HCT116 (cell line): ENCODE measurements around the gene CATSPERD. TPM values are rescaled to one million over a fixed set of nuclear protein-coding genes. Genes with fewer than 3 reads are reported as not detected.

ENCODE experiments used
- ATAC-seq: fragments of 200-7000 bp; cut with Tn5 transposase; 2 replicates; pipeline ENCODE4 v1.9.1; 2020; ENCODE audit warnings: mild to moderate bottlenecking, moderate library complexity
- BruUV-seq: library from RNA; stranded (reverse); fragments of 400-500 nt; replicated peaks from 2 replicates; lab custom pipeline; 2021; lab: Mats Ljungman, UMichigan
- CTCF ChIA-PET: fragments of 300-600 bp; sonication (Branson Sonifier 250); formaldehyde crosslinking; loops from one replicate; lab custom pipeline; 2021; ENCODE audit warnings: antibody characterized with exemption; lab: Charles Lee
- POLR2A ChIA-PET: fragments of 300-600, 350-600 bp; sonication (Branson Sonifier 250); formaldehyde crosslinking; loops from one replicate; lab custom pipeline; 2021; ENCODE audit warnings: antibody characterized with exemption; lab: Charles Lee
- RAD21 ChIA-PET, 2 experiments: fragments of 300-600 bp; sonication (Branson Sonifier 250); formaldehyde crosslinking; loops; one replicate each; lab custom pipeline; 2023; ENCODE audit warnings: low total read pairs in 2 of 2; ENCODE audit not compliant: uncharacterized antibody in 2 of 2, unreplicated experiment in 2 of 2, low non-redundant PET in 1 of 2; lab: Charles Lee
- DNase-seq: peaks from one replicate; pipeline ENCODE4 v3.0.0-alpha.2; 2010; ENCODE audit warnings: low read depth, low spot score
- H2AFZ ChIP-seq: fragments of 200-600 bp; shearing (Covaris generic), sonication (generic); 2 replicates; pipeline ENCODE4 v1.6.1; 2017; ENCODE audit warnings: low read depth, mixed run types, mixed read lengths, antibody characterized with exemption, low read length; ENCODE audit not compliant: poor library complexity, severe bottlenecking
- H3K27ac ChIP-seq: 2 replicates; pipeline ENCODE4 v1.5.1; 2012; ENCODE audit warnings: low read depth, low read length
- H3K27me3 ChIP-seq: fragments of 200-600 bp; sonication (generic); 2 replicates; pipeline ENCODE4 v1.6.1; 2016; ENCODE audit warnings: mixed run types, low read length, mixed read lengths; ENCODE audit not compliant: insufficient read depth
- H3K36me3 ChIP-seq, 2 experiments: fragments of 200-500 bp in 1 of 2; fragments of 200-600 bp in 1 of 2; sonication (Bioruptor generic) in 1 of 2; sonication (generic) in 1 of 2; 2 replicates each; pipeline versions ENCODE4 v1.5.1 to v1.6.1; 2014 to 2016; ENCODE audit warnings: low read length in 2 of 2, inconsistent platforms in 1 of 2, mixed read lengths in 1 of 2, mixed run types in 1 of 2; ENCODE audit not compliant: insufficient read depth in 2 of 2, control insufficient read depth in 1 of 2
- H3K4me1 ChIP-seq, 2 experiments: fragments of 200-600 bp in 1 of 2; sonication (generic) in 1 of 2; 2 replicates each; pipeline versions ENCODE4 v1.5.1 to v1.6.1; 2012 to 2017; ENCODE audit warnings: low read length in 2 of 2, inconsistent platforms in 1 of 2, mild to moderate bottlenecking in 1 of 2, mixed read lengths in 1 of 2, mixed run types in 1 of 2, moderate library complexity in 1 of 2; ENCODE audit not compliant: insufficient read depth in 2 of 2, control insufficient read depth in 1 of 2
- H3K4me2 ChIP-seq: fragments of 200-600 bp; sonication (generic); 2 replicates; pipeline ENCODE4 v1.6.1; 2017; ENCODE audit warnings: mixed run types, low read length, mixed read lengths
- H3K4me3 ChIP-seq, 2 experiments: fragments of 200-600 bp in 1 of 2; sonication (generic) in 1 of 2; replicated peaks in 1 of 2; 2 replicates each; pipeline ENCODE4 v1.5.1; 2011 to 2016; ENCODE audit warnings: low read length in 2 of 2, control low read depth in 1 of 2, low read depth in 1 of 2, mild to moderate bottlenecking in 1 of 2, mixed read lengths in 1 of 2, mixed run types in 1 of 2
- H3K79me2 ChIP-seq: fragments of 200-600 bp; sonication (generic); 2 replicates; pipeline ENCODE4 v1.6.1; 2017; ENCODE audit warnings: mild to moderate bottlenecking, mixed run types, low read length, moderate library complexity, mixed read lengths; ENCODE audit not compliant: insufficient read depth
- H3K9ac ChIP-seq: fragments of 200-600 bp; sonication (generic); 2 replicates; pipeline ENCODE4 v1.6.1; 2016; ENCODE audit warnings: low read length, mixed read lengths
- H3K9me2 ChIP-seq: fragments of 200-600 bp; sonication (generic), shearing (Covaris generic); 2 replicates; pipeline ENCODE4 v1.6.1; 2017; ENCODE audit warnings: mixed run types, mild to moderate bottlenecking, moderate library complexity; ENCODE audit not compliant: insufficient read depth
- H3K9me3 ChIP-seq, 2 experiments: fragments of 200-500 bp in 1 of 2; fragments of 200-600 bp in 1 of 2; sonication (Bioruptor generic) in 1 of 2; sonication (generic) in 1 of 2; 2 replicates each; pipeline ENCODE4 v1.6.1; 2014 to 2017; ENCODE audit warnings: low read length in 2 of 2, mixed read lengths in 2 of 2, inconsistent platforms in 1 of 2, low read depth in 1 of 2, mild to moderate bottlenecking in 1 of 2, mixed run types in 1 of 2, moderate library complexity in 1 of 2; ENCODE audit not compliant: control insufficient read depth in 1 of 2, insufficient read depth in 1 of 2
- H4K20me1 ChIP-seq: fragments of 200-600 bp; sonication (generic), shearing (Covaris generic); 2 replicates; pipeline ENCODE4 v1.6.1; 2017; ENCODE audit warnings: mixed run types, mild to moderate bottlenecking, moderate library complexity; ENCODE audit not compliant: insufficient read depth
- CEBPB ChIP-seq: IDR thresholded peaks from 2 replicates; pipeline ENCODE4 v1.6.1; 2012; ENCODE audit warnings: low read depth
- ELF1 ChIP-seq: IDR thresholded peaks from 2 replicates; pipeline ENCODE4 v1.6.1; 2012; ENCODE audit warnings: low read depth, borderline replicate concordance
- EZH2phosphoT487 ChIP-seq: fragments of 200-600 bp; IDR thresholded peaks from 2 replicates; pipeline ENCODE4 v1.6.1; 2018; ENCODE audit warnings: antibody characterized with exemption, borderline replicate concordance
- FOSL1 ChIP-seq: IDR thresholded peaks from 2 replicates; pipeline ENCODE4 v1.6.1; 2012; ENCODE audit warnings: low read depth
- JUND ChIP-seq: IDR thresholded peaks from 2 replicates; pipeline ENCODE4 v1.6.1; 2012
- RAD21 ChIP-seq: IDR thresholded peaks from 2 replicates; pipeline ENCODE4 v1.6.1; 2012; ENCODE audit warnings: low read depth, mild to moderate bottlenecking
- SIN3A ChIP-seq: IDR thresholded peaks from 2 replicates; pipeline ENCODE4 v1.6.1; 2012; ENCODE audit warnings: low read depth
- SP1 ChIP-seq: IDR thresholded peaks from 2 replicates; pipeline ENCODE4 v1.6.1; 2012; ENCODE audit warnings: low read depth
- SRF ChIP-seq: IDR thresholded peaks from 2 replicates; pipeline ENCODE4 v1.6.1; 2012; ENCODE audit warnings: low read depth
- TCF7L2 ChIP-seq: IDR thresholded peaks from 2 replicates; pipeline ENCODE4 v1.7.0; 2011; ENCODE audit warnings: borderline replicate concordance, inconsistent platforms; ENCODE audit not compliant: insufficient read depth, insufficient read length; ENCODE audit errors: extremely low read depth
- YY1 ChIP-seq: IDR thresholded peaks from 2 replicates; pipeline ENCODE4 v1.6.1; 2011; ENCODE audit warnings: low read length, low read depth, moderate library complexity, mild to moderate bottlenecking; ENCODE audit not compliant: insufficient replicate concordance; ENCODE audit errors: extremely low read depth
- ZFX ChIP-seq: fragments of 450-650 bp; IDR thresholded peaks from 2 replicates; pipeline ENCODE4 v1.6.1; 2017
- ZNF274 ChIP-seq: fragments of 200-500 bp; sonication (Bioruptor generic); IDR thresholded peaks from 2 replicates; pipeline ENCODE4 v1.6.1; 2014; ENCODE audit warnings: mild to moderate bottlenecking, low read depth, low read length, inconsistent platforms
- intact Hi-C: fragments of 100-400 bp; cut with micrococcal nuclease; formaldehyde crosslinking; loops from 2 replicates; pipeline ENCODE4 v1.10.0; 2022
- total RNA-seq: library from RNA; stranded (reverse); gene quantifications from one replicate; pipeline ENCODE4 v1.2.1, GENCODE V29; 2021; ENCODE audit not compliant: unreplicated experiment
- TF ChIP-seq, protein P1 (sequence below): IDR thresholded peaks from 2 replicates; pipeline ENCODE4 v1.6.1; 2012
- TF ChIP-seq, protein P2 (sequence below): IDR thresholded peaks from 2 replicates; pipeline ENCODE4 v1.6.1; 2012
- TF ChIP-seq, protein P3 (sequence below): IDR thresholded peaks from 2 replicates; pipeline ENCODE4 v1.6.1; 2011; ENCODE audit warnings: mild to moderate bottlenecking, low read length, moderate library complexity; ENCODE audit not compliant: insufficient replicate concordance; ENCODE audit errors: extremely low read depth
- TF ChIP-seq, protein P4 (sequence below): IDR thresholded peaks from 2 replicates; pipeline ENCODE4 v1.6.1; 2012; ENCODE audit warnings: low read depth

CATSPERD gene
- total RNA-seq, 1 experiment from 2014 or later, result not detected

DNA sequence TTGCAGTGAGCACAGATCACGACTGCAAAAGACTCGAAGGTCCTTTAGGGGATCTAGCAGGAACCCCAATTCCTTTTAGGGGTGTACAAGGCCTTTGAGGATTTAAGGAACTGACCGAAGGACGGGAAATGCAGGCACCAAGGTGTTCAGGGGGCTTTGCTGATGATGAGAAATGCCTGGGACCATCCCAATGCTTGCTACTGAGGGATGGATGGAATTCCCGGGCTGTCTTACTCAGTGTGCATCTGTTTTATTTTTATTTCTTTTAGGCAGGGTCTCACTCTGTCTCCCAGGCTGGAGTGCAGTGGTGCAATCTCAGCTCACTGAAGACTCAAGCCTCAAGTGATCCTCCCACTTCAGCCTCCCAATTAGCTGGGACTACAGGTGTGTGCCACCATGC, 52.8 kb downstream of the CATSPERD start:
- Histone ChIP-seq H3K4me2 (peak overlapping the region; percentile 51; the same call in 1 of the 2 replicates), H4K20me1 (no peaks in the 10 kb centered on the region), H3K36me3 (no peaks in the 10 kb centered on the region), H3K79me2 (no peaks in the 10 kb centered on the region), H3K9me2 (no peaks in the 10 kb centered on the region), H3K9me3 (no peaks in the 10 kb centered on the region), H2AFZ (peak overlapping the region; percentile 84), H3K27me3 (no peaks in the 10 kb centered on the region), H3K27ac (no peak overlapping the region), H3K9ac (no peak overlapping the region), H3K4me1 (peaks cover 0 to 11% of the 10 kb centered on the region in 2 experiments; a peak in 3 of 4 replicates), H3K4me3 (no peak overlapping the region)
- CTCF ChIA-PET, result interaction anchor here (1.8 to 3.1 kb wide), 3 partner anchors 21 to 249 kb away, joined by 7 to 20 read pairs (median 8); no protein-coding TSS in a partner anchor
- RAD21 ChIA-PET, result interaction anchor here in 1 of 2 experiments (0.7 kb wide), 1 partner anchor 214 kb away, joined by 3 read pairs; no protein-coding TSS in a partner anchor
- intact Hi-C loops, result loop anchor here (1.0 to 2.0 kb wide), 2 partner anchors 18 to 249 kb away; partner anchors contain the start of gene DUS3L
- no TSS peak for BruUV-seq
- no peak for DNase-seq
- peak; percentile 33 for ATAC-seq
- TF ChIP-seq, protein P1, sequence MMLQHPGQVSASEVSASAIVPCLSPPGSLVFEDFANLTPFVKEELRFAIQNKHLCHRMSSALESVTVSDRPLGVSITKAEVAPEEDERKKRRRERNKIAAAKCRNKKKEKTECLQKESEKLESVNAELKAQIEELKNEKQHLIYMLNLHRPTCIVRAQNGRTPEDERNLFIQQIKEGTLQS, result no peak
- TF ChIP-seq FOSL1, result no peak
- TF ChIP-seq ZFX, result no peak
- TF ChIP-seq, protein P2, sequence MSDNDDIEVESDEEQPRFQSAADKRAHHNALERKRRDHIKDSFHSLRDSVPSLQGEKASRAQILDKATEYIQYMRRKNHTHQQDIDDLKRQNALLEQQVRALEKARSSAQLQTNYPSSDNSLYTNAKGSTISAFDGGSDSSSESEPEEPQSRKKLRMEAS, result no peak
- TF ChIP-seq RAD21, result no peak
- TF ChIP-seq TCF7L2, result no peak
- TF ChIP-seq YY1, result no peak
- no peak for TF ChIP-seq SP1
- no peak for TF ChIP-seq ELF1
- no peak for TF ChIP-seq SIN3A
- TF ChIP-seq, protein P3, sequence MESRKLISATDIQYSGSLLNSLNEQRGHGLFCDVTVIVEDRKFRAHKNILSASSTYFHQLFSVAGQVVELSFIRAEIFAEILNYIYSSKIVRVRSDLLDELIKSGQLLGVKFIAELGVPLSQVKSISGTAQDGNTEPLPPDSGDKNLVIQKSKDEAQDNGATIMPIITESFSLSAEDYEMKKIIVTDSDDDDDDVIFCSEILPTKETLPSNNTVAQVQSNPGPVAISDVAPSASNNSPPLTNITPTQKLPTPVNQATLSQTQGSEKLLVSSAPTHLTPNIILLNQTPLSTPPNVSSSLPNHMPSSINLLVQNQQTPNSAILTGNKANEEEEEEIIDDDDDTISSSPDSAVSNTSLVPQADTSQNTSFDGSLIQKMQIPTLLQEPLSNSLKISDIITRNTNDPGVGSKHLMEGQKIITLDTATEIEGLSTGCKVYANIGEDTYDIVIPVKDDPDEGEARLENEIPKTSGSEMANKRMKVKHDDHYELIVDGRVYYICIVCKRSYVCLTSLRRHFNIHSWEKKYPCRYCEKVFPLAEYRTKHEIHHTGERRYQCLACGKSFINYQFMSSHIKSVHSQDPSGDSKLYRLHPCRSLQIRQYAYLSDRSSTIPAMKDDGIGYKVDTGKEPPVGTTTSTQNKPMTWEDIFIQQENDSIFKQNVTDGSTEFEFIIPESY, result no peak
- TF ChIP-seq JUND, result no peak
- TF ChIP-seq, protein P4, sequence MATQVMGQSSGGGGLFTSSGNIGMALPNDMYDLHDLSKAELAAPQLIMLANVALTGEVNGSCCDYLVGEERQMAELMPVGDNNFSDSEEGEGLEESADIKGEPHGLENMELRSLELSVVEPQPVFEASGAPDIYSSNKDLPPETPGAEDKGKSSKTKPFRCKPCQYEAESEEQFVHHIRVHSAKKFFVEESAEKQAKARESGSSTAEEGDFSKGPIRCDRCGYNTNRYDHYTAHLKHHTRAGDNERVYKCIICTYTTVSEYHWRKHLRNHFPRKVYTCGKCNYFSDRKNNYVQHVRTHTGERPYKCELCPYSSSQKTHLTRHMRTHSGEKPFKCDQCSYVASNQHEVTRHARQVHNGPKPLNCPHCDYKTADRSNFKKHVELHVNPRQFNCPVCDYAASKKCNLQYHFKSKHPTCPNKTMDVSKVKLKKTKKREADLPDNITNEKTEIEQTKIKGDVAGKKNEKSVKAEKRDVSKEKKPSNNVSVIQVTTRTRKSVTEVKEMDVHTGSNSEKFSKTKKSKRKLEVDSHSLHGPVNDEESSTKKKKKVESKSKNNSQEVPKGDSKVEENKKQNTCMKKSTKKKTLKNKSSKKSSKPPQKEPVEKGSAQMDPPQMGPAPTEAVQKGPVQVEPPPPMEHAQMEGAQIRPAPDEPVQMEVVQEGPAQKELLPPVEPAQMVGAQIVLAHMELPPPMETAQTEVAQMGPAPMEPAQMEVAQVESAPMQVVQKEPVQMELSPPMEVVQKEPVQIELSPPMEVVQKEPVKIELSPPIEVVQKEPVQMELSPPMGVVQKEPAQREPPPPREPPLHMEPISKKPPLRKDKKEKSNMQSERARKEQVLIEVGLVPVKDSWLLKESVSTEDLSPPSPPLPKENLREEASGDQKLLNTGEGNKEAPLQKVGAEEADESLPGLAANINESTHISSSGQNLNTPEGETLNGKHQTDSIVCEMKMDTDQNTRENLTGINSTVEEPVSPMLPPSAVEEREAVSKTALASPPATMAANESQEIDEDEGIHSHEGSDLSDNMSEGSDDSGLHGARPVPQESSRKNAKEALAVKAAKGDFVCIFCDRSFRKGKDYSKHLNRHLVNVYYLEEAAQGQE, result no peak
- no peak for TF ChIP-seq SRF
- no peak for TF ChIP-seq CEBPB
- TF ChIP-seq ZNF274, result no peak
- TF ChIP-seq EZH2phosphoT487, result no peak
- POLR2A ChIA-PET, result interaction anchor here (0.6 to 1.1 kb wide), 2 partner anchors 18 to 31 kb away, joined by 3 read pairs; no protein-coding TSS in a partner anchor
